DMS53 treated with DMSO at 0.1 percent for 48 hours (cell line): ENCODE results near the gene RSU1.
"Not testable (repeated sequence)": the region's sequence is repeated elsewhere in the genome, so short reads cannot be mapped to it uniquely, and the experiment has no call there.

ENCODE experiments used
- DNase-seq: peaks from one replicate; lab custom pipeline; 2025; ENCODE audit not compliant: unreplicated experiment; lab: John Stamatoyannopoulos, UW

The RSU1 gene

GRCh38 chr10:16788125-16788524 is 29.1 kb downstream of the RSU1 start:
- DNase-seq: no peak

DNA sequence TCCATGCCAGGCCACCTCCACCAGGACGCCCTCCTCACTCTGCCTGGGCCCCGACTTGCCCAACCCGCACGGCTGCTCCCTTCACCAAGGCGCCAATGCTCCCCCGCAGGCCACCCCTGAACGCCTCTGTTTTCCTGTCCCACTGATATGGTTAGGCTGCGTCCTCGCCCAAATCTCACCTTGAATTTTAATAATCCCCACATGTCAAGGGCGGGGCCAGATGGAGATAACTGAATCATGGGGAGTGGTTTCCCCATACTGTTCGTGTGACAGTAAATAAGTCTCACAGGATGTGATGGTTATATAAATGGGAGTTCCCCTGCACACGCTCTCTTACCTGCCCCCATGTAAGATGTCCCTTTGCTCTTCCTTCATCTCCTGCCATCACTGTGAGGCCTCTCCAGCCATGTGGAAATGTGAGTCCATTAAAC is 29.8 kb downstream of the RSU1 start:
- no peak for DNase-seq

DNA sequence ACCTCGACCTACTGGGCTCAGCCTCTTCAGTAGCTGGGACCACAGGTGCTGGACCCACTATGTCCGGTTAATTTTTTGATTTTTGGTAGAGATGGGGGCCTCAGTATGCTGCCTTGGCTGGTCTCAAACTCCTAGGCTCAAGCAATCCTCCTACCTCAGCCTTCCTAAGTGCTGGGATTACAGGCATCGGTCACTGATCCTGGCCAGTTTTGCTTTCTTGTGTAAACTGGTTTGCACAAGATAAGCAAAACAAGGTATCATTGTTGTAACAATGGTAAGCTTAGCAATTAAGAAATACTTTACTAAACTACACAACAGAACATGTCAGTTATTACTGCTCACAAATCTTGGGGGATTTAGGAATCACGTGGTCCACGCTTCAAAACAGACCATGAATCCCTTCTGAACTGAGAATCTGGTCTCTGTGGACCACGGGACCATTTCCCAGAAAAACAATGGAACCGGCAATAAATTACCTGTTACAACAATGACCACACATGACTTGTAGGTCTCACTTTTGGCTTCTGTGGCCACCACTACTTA is 36.8 kb downstream of the RSU1 start:
- DNase-seq: no peak

- DNase-seq: no peak
Measured at GRCh38 chr10:16779384-16779915, 37.8 kb downstream of the RSU1 start.

DNA sequence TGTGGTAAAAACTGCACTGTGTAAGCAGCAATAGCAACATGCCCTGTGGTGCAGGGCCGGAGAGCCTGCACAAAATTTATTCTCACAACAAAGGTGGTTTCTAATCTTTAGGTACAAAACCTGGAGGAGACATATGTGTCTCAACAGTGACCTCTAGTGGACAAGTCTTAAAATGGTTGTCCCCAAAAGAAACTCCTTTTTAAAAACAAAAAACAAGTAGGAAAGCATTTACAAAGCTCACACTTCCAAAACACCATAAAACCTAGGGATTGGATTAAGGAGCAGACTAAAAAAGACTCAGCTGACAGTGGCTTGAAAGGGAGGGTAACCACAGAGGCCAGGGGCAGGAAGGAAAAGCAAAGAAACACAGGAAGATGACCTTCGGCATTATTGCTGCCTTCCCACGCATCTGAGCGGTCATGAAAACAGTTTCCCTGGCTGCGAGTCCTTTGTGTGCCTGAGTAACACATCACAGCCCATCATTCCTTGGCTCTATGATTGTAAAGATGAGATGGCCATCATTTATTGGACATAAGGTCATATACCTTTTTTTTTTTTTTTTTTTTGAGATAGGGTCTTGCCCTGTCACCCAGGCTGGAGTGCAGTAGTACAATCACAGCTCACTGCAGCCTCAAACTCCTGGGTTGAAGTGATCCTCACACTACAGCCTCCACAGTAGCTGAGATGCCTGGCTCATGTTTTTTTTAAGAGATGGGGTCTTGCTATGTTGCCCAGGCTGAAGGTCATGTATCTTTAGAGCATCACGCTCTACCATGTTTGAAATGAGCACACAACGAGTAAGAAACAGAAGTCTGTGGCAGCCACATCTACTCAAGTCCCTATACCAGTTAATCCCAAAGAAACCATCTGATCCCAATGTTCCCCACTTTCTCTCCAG is 39.5 kb downstream of the RSU1 start:
- peak; percentile 77 for DNase-seq

GRCh38 chr10:16776896-16777295 is 40.3 kb downstream of the RSU1 start:
- DNase-seq: no peak

GRCh38 chr10:16773334-16773733 is 43.9 kb downstream of the RSU1 start:
- no peak for DNase-seq

DNA sequence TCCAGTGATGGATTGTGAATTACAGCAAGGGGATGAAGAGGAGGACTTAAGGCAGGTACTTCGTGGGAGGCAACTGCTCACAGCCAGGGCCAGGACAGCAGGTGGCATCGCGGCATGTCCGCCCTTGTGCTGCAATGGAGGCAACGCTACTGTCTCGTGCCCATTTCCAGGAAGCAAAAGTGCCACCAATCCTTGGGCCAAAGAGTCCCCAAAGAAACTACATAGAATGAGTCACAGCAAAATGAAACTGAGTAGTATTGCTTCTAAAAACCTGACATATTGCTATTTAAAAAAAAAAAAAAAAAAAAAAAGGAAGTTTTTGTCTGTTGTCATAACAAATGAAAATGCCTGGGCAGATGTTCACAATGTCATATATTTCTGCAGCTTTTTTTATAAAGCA is 46.6 kb downstream of the RSU1 start:
- no peak for DNase-seq

DNA sequence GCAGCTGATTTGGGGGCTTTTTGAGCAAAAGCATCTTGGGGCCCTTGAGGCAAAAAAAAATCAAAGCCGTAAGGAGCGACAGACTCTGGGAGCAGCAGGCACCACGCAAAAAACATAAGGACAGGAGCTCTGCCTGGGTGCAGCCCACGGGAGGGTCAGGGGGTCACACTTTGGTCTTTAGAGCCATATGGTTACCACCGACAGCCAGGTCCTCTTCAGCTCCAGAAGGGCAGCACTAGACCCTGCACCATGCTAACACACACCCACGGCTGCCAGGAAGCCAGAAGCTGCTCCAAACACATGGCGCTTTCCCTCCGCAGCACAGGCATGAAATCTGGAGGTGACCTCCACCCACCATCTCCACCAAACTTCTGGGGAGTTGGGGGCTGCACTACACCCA is 47.1 kb downstream of the RSU1 start:
- DNase-seq: no peak

DNA sequence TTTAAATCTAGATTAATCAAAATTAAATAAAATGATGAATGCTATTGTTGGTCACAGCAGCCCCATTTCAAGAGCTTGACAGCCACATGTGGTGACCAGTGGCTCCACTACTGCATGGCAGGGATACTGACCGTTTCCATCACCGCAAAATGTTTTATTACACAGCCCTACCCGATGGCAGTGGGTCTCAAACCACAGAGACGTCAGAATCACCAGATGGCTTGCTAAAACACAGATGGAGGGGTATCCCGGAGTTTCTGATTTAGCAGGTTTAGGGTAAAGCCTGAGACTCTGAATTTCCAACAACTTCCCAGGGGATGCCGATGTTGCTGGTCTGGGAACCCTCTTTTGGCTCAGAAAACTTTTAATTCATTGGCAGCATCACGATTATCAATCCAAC is 47.9 kb downstream of the RSU1 start:
- no peak for DNase-seq

DNA sequence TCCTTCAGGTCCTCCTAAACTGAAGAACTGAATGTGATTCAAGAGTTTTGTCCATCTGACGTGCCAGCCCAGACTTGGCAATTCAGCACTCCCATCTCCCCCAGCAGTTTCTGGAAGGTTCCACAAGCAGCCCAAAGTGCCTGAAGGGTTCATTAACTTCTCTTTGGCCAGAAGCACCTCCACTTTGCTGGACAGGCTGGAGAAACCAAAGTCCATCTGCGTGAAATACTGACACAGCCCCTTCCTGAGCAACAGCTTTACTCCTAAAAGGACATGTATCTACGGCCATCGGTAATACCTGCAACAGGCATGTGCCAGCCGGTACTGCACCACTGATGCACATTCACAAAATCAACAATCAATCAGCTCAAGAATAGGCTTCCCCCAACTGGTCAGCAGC is 48.5 kb downstream of the RSU1 start:
- no peak for DNase-seq

DNA sequence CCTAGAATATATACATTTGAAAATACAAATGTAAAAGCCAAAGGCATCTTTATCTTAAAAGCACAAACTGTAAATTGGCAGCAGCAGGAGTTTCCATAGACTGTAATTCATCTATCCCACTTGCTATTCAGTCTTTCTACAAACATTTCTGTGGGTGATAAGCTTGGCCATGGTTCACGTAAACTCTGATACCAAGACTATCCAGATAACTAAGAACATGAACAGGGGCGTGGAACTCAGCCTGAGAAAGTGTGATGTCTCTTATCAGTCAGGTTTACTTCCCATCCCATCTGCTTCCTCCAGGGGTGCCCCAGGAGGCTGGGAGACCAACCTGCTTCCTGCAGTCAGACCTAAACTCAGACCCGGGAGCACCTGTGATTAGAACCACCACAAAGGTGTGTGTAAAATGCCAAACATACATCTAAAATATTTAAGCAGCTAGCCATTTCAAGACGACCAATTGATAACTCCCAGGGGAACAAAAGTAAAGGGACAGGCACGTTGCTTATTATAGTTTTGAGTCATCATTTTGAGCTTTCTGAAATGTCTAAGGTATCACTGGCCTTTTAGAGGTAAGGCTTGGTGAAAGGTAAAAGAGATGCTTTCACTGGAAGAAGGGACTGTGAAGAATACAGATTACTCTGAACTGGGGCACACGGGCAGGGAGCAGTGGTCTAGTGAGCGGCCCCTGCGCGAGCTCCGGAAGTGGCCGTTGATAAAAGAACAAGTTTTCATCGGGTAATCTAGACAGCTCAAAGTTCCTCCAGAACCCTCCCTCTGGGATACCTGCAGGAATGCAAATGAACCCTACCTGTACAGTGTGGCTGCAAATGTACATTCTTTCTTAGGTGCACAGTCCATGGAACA is 51.5 kb downstream of the RSU1 start:
- DNase-seq: no peak

DNA sequence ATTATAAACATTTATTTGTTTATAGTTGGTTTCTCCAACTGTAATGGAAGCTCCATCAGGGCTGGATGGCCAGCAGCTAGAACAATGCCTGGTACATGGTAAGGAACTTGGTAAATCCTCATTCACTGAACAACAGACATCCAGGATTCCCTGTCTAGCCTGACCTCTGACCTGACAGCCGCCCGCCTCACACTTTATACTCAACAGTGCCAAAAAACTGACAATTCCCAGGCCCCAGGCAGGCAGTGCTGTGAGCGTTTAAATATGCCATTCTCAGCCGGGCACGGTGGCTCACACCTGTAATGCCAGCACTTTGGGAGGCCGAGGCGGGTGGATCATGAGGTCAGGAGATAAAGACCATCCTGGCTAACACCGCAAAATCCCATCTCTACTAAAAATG is 55.9 kb downstream of the RSU1 start:
- DNase-seq: no peak

DNA sequence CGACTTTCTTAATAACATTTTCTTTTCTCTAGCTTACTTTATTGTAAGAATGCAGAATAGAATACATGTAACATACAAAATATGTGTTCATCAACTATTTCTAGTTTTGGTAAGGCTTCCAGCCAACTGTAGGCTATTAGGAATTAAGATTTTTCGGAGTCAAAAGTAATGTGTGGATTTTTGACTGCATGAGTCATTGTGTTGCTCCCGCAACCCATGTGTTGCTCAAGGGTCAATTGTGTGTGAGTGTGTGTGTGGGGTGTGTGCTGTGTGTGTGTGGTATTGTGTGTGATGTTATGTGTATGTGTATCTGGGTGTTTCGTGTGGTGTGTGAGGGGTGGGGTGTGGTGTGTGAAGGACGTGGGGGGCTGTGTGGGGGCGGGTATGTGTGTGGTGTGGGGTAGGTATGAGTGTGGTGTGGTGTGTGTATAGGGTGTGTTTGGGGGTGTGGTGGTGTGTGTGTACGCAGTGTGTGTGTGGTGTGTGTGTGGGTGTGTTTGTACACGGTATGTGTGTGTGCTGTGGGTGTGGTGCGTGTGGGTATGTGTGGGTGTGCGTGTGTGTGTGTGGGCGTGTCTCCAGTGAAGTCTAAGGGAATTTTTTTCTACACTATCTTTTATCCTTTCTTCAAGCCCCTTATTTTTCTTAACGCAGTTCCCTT is 60.5 kb downstream of the RSU1 start:
- no peak for DNase-seq

GRCh38 chr10:16754765-16755164 is 62.5 kb downstream of the RSU1 start:
- no peak for DNase-seq

DNA sequence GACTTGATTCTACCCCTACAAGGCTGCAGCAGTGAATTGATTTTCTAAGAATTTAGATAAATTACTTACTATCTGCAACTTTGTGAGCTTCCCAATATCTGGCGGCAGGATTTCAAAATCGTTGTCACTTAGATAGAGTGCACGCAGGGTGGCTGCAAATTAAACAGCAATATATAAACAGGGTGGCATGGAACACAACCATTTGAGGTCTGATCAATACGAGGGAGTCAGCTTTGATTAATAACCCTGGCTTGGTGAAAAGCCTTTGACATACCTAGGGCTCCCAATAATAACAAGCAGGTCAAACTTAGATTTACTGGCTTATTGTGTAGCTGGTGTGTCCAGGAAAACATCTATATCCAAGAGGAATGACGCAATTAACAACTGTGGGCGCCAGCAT is 64.4 kb downstream of the RSU1 start:
- not testable (repeated sequence) for DNase-seq

- DNase-seq: no peak
Measured at GRCh38 chr10:16752099-16752498, 65.1 kb downstream of the RSU1 start.

DNA sequence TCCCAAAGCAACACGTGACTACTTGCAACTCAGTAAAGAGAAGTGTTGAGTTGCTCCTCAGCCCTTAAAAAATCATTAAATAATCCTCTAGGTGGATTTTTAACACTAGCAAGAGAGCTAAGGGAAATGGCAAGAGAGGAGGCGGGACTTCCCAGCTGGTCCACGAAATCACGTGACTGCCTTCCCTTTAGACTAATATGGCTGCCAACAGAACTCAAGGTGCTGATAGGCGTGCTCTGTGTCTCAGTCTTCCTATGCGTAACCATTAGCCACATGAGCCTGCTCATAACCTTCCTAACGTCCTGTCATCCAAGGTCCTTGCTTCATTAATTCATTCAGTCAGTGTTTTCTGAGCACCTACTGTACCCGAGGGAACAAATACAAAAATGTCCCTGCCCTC is 66.0 kb downstream of the RSU1 start:
- DNase-seq: no peak

DNA sequence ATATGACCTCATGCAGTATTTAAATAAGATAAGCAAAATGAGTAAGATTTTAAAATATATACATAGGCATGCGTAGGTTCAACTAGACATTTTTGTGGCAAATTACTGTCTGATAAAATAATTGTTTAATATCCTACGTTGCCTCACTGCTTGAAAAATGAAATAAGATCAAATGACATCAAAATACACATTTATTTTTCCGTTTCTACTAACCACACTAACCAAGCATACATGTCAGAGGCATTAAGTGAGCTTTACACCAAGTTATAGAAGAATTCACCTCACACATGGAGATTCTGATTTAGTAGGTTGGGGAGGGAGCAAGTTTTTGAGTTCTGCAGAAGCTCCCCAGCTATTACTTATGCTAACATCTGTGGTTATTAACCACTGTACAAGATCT is 66.8 kb downstream of the RSU1 start:
- no peak for DNase-seq

DNA sequence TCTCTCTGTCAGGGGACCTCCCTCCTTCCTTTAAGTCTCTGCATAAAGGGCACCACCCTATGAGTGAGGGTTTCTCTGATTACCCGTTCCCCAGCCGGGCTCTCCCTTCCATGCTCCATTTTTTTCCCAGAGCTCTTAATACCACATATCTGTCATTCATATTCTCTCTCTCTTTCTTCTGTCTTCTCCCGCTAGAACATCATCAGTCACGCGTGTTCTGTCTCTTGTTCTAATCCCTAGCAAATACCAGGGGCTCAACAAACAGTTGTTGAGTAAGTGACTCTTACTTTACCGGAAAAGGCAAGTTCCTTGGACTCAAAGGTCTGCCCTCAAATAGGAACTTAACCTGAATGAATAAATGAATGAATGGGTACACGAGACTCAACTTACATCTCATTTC is 68.5 kb downstream of the RSU1 start:
- DNase-seq: no peak

- no peak for DNase-seq
Measured at GRCh38 chr10:16746856-16747255, 70.4 kb downstream of the RSU1 start.
